Measurements from ENCODE around the gene TUSC2.

TUSC2 gene, protein sequence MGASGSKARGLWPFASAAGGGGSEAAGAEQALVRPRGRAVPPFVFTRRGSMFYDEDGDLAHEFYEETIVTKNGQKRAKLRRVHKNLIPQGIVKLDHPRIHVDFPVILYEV

DNA sequence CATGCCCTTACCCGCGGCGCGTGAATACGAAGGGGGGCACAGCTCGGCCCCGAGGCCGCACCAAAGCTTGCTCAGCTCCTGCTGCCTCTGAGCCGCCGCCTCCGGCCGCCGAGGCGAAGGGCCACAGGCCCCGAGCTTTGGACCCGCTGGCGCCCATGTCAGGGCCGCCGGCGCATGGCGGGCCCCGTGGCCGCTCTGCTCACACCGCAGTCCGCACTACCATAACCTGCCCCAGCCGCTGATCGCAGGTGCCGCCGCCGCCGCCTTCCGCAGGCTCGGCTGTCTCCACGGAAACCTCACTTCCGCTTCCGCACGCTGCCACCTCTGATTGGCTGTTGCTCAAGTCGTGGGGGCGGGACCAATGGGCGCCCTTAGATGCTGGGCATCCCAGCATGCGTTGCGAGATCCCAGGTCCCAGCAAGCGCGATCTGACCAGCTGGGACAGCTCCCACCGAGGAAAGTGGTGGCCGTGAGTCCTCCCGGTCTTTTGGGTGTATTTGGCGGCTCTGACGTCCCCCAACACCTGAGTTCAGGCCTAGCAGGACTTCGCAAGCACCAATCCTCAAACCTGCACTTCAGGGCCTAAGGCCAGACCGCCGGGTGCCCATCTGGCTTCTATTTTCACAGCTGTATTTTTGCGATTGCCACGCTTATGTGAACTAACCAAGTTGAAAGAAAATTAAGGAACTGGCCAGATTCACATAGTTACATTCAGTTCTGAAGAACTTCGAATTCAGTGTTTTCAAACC, at the start of gene TUSC2:
TUSC2 (minus strand) TSS at position 281 of the 749 bp plus-strand sequence; CDS start at position 157, 124 bp downstream.
- DNase-seq (ENCODE audit: extremely low read depth in 1 of 2, low read depth in 1 of 2), result peak; percentile 86 to 91

DNA sequence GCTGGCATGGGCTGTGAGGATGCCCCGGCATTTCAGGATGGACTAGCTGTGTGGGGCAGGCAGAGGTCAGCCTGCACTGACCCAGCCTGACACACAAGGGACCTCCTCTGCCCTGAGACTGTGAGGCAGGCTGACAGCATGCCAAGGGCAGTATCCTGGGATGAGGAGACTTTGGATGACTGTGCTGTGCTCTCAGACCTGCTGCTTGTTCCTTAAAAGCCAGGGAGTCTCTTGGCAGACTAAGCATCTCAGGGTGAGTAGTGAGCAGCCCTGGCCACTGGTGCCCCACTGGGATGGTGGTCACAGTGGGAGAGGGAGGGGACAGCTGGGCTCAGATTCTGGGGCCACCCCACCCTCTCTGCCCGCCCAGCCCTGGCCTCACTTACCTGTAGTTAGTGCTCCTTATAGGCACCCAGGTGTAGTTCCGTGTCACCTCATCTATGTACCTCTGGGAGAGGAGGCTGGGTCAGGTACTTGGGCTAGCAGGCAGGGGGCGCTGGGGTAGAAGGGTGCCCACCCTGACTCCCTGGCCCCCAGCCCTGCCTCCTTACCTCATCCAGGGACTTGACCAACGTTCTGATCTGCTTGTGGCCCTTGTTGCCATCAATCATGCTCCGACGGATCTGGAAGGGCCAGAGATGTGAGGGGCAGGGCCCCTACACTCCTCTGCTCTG, 47.4 kb upstream of the TUSC2 start:
- DNase-seq (ENCODE audit: extremely low read depth in 1 of 2, low read depth in 1 of 2), result no peak

DNA sequence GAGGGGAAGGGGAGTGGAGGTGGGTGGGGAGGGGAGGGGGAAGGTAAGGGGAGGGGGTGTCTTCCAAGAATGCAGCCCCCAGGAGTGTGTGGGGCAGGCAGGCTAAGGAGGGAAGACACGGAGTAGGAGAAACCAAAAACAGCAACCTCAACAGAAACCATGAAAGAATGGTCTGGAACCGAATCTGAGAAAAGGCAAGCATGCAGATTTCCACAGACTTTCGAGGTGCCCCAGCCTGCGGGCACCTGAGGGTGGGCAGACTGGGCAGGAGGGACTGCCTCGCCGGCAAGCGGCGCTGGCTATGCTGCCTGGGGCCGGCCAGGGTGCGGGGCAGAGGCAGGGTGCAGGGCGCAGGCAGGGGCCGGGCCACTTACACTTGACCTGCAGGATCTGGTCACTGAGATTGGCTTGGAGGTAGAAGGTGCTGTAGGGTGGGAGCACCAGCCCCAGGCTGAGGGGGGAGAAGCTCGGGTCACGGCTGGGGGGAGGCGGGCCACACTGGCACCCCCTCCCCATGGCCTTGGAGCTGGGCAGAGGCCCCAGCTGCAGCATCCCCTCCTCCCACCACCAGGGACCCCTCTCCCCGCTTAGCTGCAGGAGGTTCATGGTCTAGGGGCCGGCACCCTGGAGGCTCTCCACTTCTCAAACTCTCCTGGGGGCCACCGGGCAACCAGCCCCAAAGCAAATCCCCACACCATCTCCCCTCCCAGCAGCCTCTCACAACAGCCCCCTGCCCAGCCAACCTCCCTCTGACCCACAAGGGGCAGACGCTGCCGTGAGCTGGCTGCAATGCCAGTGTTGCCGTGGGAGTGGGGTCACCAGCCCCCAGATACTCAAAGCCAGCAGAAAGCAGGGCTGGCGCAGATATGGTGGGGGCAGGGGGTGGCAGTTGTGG, 46.6 kb upstream of the TUSC2 start:
- no peak for DNase-seq (ENCODE audit: extremely low read depth in 1 of 2, low read depth in 1 of 2)

DNA sequence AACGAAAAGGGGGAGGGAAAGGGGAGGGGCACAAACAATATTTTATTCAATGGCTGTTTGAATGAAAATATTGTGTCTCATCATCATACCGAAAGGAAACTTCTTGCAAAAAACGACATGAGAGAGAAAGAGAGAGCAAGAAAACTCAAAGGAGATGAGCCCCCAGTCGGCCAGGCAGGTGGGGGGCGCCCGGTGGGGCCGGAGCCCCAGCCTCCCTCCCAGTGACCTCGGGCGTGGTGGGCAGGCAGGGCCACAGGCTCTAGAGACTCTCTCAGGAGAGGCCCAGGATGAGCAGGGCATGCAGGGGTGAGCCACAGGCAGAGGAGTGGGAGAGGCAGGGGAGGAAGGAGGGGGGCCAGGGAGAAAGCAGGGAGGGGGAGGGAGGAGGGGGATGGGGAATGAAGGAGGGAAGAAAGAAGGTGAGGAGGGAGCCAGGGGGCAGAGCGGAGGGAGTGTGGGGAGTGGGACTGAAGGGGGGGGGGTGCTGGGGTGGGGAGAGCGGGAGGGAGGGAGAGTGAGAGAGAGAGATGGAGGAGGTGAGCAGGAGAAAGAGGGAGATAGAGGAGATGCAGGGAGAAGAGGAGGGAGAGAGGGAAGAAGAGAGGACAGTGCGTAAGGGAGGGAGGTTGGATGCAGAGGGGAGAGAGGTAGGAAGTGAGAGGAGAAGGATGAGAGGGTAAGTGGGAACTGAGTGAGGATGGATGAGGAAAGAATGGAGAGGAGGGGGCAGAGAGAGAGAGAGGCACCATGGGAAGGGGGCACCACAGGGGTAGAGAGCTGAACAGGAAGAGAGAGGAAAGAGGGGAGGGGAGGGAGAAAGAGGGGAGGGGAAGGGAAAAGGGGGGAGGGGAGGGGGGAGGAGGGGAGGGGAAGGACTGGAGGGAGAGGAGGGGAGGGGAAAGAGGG, 45.4 kb upstream of the TUSC2 start:
- DNase-seq (ENCODE audit: extremely low read depth in 1 of 2, low read depth in 1 of 2), result no peak

DNA sequence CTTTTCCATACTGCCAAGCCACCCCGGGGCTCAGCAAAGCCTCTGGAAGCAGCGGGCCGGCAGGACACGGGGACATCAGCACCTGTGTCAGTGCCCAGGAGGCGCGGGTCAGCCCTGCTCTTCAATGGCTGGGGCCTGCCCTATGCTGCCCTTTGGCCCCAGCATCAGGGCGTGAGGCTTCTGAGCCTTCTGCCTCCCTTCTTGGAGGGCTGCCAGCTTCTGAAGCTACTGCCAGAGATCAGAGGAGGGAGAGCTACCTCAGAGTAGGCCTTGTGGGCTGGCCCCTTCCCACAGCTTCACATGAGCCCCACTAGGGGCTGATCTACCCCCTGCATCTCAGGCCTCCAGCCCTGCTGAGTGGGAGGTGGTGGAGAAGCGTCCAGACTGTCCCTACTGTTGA, 44.3 kb upstream of the TUSC2 start:
- no peak for DNase-seq (ENCODE audit: extremely low read depth in 1 of 2, low read depth in 1 of 2)

DNA sequence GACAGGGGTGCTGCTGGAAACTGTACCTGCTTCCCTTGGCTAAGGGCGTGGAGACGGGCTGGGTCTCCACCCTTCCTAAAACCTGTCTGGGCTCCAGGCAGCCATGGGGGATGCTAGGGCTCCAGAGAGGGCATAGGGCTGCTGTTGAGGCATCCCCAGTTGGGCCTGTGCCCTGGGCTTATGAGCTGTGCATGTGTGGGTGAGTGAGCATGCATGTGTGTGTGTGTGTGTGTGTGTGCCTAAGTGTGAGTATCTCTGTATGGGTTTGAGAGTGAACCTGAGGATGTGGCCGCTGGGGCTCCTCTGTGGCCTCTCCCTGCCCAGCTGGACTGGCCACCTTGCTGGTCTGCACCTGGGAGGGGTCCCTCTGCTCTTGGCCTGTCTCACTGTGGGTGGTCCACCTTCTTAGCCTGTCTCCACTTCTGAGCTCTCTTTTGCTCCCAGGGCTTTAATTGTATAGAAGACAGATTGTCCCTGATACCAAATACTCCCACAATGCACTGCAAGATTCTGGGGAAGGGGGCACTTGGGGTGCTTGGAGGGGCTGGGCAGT, 43.2 kb upstream of the TUSC2 start:
- no peak for DNase-seq (ENCODE audit: extremely low read depth in 1 of 2, low read depth in 1 of 2)

DNA sequence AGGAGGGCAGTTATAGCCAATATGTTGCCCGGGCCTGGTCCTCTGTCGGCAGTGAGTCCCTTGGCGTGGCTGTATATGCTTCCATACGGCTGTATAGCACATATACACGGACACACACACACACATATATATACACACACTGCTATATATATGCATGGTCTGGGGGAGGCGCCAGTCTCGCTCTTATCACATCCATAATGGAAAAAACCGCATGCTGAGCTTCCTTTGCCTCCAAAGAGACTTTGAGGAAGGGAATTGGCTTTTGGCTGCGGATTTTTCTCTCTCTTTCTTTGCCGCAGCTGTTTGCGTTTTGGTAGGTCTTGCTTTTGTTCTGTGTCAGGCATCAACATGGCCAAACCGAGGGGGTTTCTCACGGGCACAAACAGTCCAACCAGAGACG, 42.6 kb upstream of the TUSC2 start:
- DNase-seq (ENCODE audit: extremely low read depth in 1 of 2, low read depth in 1 of 2), result no peak

DNA sequence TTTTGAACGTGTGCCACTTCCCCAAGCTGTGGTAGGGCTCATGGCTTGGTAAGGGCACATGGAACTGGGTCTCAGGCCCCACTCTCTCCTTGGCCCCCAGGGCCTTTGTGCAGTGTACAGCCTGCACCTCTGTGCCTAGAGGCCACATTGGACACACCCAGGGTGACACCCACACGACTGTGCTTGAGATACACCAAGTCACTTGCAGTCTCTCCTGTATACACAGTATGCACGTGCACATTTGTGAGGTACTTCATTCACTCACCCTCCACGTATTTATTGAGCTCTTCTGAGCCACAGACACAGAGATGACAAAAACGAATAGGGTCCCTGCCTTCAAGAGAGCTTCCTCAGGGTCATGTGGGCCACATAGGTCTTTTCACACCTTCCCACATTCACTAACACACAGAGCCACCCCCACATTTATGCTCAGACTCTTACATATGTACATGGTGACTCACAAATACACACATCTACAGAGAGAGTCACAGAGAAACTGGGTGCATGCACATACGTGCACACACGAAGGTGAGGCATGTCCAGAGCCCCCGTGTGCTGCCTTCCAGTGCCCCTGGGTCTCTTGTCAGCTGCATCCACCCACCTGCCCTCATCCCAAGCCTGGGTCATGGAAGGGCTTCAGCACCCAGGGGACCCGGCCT, 41.1 kb upstream of the TUSC2 start:
- DNase-seq (ENCODE audit: extremely low read depth in 1 of 2, low read depth in 1 of 2), result no peak

DNA sequence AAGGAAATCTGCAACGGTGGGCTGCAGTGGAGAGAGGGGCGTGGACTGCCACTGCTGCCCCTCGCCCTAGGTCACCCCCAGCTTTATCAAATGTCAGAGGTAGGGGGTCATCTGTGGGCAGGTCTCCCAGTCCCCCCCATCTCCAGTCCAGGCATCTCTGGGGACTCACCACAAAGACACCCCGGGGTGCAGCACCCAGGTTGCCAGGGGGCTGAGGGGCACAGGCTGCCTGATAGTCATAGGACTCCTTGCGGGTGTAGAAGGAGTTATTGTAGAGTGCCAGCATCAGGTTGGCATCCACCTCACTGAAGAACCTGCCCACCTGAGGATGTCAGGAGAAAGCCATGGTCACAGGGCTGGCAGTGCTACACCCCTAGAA, 37.8 kb upstream of the TUSC2 start:
- no peak for DNase-seq (ENCODE audit: extremely low read depth in 1 of 2, low read depth in 1 of 2)

DNA sequence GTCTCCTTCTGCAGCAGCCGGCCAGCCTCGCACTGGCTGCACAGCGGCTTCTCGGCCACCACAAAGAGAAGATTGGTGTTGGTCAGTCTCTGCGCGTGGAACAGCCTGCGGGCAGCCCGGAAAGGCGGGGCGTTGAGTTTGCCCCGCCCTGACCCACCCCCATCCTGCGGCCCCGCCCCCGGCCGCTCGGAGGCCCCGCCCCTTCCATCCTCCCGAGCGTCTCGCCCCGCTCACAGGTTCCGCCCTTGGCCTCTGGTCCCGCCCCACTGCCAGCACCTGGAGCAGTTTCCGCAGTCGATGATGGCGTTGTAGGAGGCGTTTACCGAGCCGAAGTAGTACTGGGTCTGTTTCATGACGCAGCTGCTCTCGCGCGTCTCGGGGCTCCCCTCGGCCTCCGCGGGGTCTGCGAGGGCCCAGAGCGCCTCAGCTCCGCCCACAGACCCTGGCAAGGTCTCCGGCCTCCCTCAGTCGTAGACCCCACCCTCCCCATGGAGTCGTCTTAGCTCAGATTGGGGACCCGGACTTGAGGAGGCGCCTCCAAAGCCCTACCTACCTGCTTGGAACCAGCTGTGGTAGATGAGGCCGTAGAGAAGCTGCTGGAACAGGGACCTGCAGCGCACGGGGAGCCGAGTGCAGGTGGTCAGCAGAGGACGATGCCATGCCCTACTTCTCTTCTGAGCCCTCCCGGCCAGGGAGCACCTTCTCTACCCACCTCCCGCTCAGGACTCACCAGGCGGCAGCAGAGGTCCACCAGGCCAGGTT, 37.2 kb upstream of the TUSC2 start:
- DNase-seq (ENCODE audit: extremely low read depth in 1 of 2, low read depth in 1 of 2), result peak; percentile 91

DNA sequence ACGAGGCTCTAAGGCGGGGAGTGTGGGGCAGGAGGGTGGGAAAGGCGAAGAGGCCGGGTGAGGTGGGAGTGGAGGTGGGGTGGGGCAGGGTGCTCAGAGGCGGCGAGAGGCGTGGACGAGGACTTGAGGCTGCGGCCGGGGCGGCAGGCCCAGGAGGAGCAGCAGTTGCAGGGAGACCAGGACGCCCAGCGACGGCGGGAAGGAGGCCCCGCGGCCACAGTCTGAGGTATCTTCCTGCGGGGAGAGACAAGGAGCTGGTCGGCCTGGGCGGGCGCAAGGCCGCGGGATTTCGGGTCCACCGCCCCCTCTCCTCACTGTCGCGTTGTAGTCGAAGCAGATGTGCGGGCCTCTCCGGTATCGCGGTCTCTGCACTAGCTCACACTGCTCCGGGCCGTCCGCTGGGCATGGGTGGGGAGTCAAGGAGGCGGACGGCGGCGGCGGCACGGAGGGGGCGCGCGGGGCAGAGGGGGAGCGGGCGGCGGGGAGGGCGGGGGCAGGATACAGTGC, 36.6 kb upstream of the TUSC2 start:
- DNase-seq (ENCODE audit: extremely low read depth in 1 of 2, low read depth in 1 of 2), result no peak

DNA sequence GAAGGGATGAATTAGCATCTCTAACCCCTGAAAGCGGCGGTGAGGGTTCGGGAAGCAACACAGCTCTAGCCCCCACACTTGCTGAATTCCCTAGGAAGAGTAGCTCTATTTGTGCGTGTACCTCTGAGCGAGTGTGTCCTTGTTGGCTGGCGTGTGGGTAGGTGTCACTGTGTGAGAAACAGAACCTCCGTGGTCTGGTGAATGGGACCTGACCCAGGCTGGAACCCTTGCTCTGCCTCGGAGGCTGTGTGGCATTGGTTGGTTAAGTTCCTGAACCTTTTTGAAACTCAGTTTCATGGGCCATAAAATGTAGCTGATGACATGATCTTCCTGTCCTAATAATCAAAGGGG, 31.7 kb upstream of the TUSC2 start:
- no peak for DNase-seq (ENCODE audit: extremely low read depth in 1 of 2, low read depth in 1 of 2)

DNA sequence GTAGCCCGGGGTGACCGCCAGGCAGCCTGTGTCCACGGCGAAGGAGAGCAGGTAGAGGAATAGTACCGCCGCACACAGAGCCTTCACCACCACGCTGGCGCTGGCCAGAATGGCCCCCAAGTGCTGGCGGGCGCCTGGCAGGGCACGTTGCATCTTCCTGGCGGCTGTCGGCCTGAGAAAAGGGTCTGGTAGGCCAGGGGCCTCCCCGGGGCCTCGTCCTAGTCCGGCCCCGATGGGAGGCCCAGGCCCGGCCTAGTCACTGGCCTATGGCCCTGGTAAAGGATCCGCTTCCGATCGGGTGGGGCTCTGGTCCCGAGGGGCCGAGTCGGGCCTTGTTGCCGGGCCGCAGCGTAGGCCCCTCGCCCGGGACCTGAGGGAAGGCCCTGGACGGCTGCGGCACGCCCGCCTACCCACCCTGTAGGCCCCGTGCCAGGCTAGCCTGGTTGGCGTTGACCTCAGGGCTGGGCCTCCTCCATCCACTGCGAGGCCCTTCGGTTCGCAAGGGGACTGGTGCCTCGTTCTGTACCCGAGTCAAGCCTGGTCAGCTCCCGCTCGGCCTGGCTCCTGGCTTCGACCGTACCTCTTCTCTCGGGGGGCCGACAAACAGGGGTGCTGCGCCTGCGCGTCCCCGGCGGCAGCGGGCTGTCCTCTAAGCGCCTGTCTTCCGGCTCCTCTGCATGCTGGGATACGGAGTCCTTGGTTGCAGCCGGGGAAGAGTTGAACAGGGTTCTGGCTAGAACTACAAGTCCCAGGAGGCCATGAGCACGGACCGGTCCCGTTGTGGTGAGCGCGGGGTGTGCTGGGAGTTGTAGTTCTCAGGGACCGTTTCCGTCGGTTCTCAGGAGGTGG, 31.1 kb upstream of the TUSC2 start, which contains the start of gene TMEM115:
TMEM115 (minus strand) TSS at position 611 of the 849 bp plus-strand sequence; CDS start at position 153, 458 bp downstream.
- DNase-seq (ENCODE audit: extremely low read depth in 1 of 2, low read depth in 1 of 2), result peak; percentile 87 to 88

DNA sequence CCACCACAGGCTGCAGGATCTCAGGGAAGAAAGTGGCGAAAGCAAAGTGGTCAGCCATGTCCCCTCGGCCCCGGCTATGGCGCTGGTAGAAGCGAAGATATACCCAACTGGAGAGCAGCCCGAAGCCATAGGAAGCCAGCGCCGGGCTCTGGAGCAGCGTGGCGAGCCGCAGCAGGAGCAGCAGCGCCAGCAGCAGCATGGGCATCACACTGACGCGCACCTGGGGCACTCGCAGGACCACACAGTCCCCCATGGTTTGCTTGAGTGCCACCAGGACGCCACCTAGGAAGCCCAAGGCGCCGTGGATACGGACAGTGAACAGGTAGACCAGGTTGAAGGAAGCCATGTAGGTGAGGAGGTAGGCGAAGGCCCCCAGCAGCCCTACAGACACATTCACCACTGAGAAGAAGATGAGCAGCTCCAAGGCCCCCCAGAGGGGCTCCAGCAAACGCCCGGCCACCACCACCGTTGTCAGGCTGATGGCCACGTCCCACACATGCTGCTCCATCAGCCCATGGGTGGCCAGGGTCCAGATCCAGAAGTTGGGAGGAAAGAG, 30.4 kb upstream of the TUSC2 start:
- no peak for DNase-seq (ENCODE audit: extremely low read depth in 1 of 2, low read depth in 1 of 2)

DNA sequence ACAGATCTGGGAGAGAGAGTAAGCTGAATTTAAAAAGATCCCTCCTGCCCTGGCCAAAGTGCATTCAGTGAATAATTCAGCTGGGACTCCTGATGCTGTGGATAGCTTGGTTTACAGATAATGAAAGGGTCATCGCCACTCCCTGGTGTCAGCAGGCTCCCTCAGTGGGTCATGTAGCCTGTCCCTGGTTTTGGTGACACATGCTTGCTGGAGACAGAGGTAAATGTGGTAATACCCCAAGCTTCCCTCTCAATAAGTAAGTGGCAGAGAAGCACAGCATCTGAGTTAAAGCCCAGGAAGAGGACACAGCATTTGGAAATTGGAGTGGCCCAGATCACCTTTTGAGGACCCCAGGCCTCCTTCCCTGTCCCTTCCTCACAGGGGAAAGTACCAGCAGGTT, 29.5 kb upstream of the TUSC2 start:
- no peak for DNase-seq (ENCODE audit: extremely low read depth in 1 of 2, low read depth in 1 of 2)

DNA sequence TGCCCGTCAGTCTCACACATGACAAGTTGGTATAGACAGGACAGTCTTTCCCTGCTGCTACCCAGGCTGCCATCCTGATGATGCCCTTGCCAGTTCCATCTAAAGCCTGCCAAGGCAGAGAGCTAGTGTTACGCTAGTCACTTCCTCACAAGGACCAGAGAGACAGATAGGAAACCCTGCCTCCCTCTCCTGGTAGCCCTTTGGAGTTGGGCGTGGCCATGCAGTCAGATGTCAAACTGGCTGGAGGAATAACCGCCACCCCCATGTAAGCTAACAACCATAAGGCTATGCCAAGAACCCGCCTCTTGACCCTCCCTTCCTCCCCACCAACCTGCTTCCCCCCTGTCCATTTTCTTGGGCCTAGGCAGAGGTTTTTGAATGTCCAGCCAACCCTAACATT, 28.5 kb upstream of the TUSC2 start:
- DNase-seq (ENCODE audit: extremely low read depth in 1 of 2, low read depth in 1 of 2), result no peak

DNA sequence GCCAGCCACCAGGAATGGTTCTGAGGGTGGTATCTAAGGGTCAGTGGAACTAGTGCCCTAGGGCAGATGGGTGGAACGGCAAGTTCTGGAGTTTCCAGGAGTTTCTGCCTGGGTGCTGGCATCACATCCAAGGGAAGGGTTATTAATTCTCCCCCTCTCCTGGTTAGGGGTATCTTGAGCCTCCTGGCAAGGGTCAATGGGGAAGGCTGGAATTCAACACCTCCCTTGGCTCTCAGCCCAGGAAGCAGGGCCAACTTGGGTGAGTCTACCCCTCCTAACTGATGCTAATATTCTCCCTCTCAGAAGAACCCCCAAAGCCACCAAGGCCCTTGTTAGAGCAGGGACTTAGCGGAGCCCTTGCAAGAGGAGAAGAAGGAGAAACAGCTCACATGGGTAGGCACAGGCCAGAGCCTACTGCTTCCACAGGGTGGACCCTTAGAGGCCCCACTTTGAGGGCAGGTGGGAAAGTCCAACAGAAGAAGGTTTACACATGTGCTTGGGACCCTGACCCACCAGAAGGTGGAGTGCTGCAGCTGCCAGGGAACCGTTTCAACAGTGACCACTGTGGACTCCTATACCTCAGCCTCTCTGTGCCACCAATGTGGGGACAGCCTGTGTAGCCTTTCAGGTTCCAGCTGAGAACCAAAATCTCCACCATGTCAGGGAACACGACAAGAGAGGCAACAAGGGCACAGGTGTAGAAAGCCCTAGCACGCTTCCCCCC, 28.0 kb upstream of the TUSC2 start:
- no peak for DNase-seq (ENCODE audit: extremely low read depth in 1 of 2, low read depth in 1 of 2)

All from activated CD8-positive, alpha-beta memory T cell treated with anti-CD3 and anti-CD28 coated beads for 1 hour (primary cell).